Psoas muscle (tissue), 8 donors: ENCODE results near the gene PPP6R3. TPM values are rescaled to one million over a fixed set of nuclear protein-coding genes. Genes with fewer than 3 reads are reported as not detected.
A peak's percentile ranks its signal among the peaks of the same experiment; 100 is the strongest.

Experiments
- ATAC-seq, 4 donors: fragments of 200-7000 bp; cut with Tn5 transposase; one replicate each; pipeline ENCODE4 v1.9.1; 2020; ENCODE audit warnings: moderate library complexity in 3 of 4, mild to moderate bottlenecking in 2 of 4
- DNase-seq, 2 donors: peaks; one replicate each; pipeline ENCODE4 v3.0.0-alpha.2; 2020
- H3K27ac ChIP-seq: fragments of 200-600 bp; one replicate; pipeline ENCODE4 v1.8.0; 2022
- H3K27me3 ChIP-seq, 3 donors: fragments of 200-600 bp in 1 of 3; one replicate each; pipeline versions ENCODE4 v1.6.1 to v1.8.0; 2013 to 2022; ENCODE audit warnings: low read length in 2 of 3, mild to moderate bottlenecking in 2 of 3, moderate library complexity in 1 of 3; ENCODE audit not compliant: insufficient read depth in 3 of 3
- H3K36me3 ChIP-seq, 2 donors: fragments of 200-600 bp in 1 of 2; one replicate each; pipeline versions ENCODE4 v1.6.1 to v1.8.0; 2013 to 2022; ENCODE audit warnings: low read depth in 1 of 2, mild to moderate bottlenecking in 1 of 2, moderate library complexity in 1 of 2; ENCODE audit not compliant: insufficient read depth in 1 of 2
- H3K4me1 ChIP-seq: fragments of 200-600 bp; one replicate; pipeline ENCODE4 v1.8.0; 2022
- H3K4me3 ChIP-seq: fragments of 200-600 bp; one replicate; pipeline ENCODE4 v1.8.0; 2022; ENCODE audit warnings: mild to moderate bottlenecking
- H3K9me3 ChIP-seq: fragments of 200-600 bp; one replicate; pipeline ENCODE4 v1.8.0; 2022
- WGBS, 3 donors: extraction: QIAGEN DNeasy Blood & Tissue Kit; methylation state at CpG; one replicate each; pipeline versions ENCODE4 v1.1.6 to v1.1.7; 2013; 5-methylcytosine and 5-hydroxymethylcytosine counted together
- intact Hi-C, 2 donors: fragments of 100-400 bp; cut with DNase I; formaldehyde crosslinking; loops; one replicate each; pipeline versions ENCODE4 v1.11.0 to v1.14.2; 2022
- polyA plus RNA-seq, 3 donors: library from polyadenylated mRNA; stranded (reverse); fragments of 200-250 nt; gene quantifications; one replicate each; pipeline ENCODE4 v1.2.3, GENCODE V29; 2013
- total RNA-seq, 4 donors: library from RNA; stranded (reverse); fragmentation: NEBNext Ultra II Directional in 2 of 4; extraction: Animal tissue kit (Norgen Biotek cat#: 25700) in 2 of 4; gene quantifications; one replicate each; pipeline versions ENCODE4 v1.2.1 to v1.2.4, GENCODE V29; 2021 to 2023
- TF ChIP-seq, protein P1 (sequence below): fragments of 200-600 bp; IDR thresholded peaks from one replicate; pipeline ENCODE4 v1.8.0; 2022; ENCODE audit warnings: antibody characterized with exemption
- donor health status: healthy with polysubstance abuse.
- donor health status: DM: no; HTN: no; CAD: no; lungs with moderate emphysema.
- donor health status: Bipolar disorder and iron deficiency.
- donor health status: healthy.
- donor health status: DM: yes; HTN: yes; CAD: no.
- donor health status: DM: no; HTN: no; CAD: no.
- donor health status: DM: no; HTN: no; CAD: no.
- donor health status: DM: yes; HTN: yes; CAD: no.

The PPP6R3 gene
- total and polyA plus RNA-seq, 7 donors, result 19.7 to 102 (median 58.8) TPM

DNA sequence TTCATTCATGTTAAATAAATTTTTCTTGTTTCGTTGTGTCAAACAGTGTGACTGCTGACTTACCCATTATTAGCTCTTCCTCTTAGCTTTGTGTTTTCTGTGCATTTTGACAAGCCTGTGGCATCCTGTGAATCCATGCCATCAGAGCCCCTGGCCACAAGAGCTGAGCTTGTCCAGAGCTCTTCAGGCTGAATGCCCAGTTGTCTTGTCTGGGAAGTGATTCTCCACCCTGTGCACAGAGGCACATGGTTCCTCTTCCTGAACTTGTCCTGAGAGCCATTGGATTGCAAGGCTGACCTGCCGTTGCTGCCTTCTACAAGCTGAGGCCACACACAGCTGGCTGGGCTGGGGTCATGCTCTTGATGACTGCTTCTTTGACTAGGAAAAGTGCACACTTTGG, 64.1 kb downstream of the PPP6R3 start:
- TF ChIP-seq, protein P1, sequence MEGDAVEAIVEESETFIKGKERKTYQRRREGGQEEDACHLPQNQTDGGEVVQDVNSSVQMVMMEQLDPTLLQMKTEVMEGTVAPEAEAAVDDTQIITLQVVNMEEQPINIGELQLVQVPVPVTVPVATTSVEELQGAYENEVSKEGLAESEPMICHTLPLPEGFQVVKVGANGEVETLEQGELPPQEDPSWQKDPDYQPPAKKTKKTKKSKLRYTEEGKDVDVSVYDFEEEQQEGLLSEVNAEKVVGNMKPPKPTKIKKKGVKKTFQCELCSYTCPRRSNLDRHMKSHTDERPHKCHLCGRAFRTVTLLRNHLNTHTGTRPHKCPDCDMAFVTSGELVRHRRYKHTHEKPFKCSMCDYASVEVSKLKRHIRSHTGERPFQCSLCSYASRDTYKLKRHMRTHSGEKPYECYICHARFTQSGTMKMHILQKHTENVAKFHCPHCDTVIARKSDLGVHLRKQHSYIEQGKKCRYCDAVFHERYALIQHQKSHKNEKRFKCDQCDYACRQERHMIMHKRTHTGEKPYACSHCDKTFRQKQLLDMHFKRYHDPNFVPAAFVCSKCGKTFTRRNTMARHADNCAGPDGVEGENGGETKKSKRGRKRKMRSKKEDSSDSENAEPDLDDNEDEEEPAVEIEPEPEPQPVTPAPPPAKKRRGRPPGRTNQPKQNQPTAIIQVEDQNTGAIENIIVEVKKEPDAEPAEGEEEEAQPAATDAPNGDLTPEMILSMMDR, result no peak
- intact Hi-C loops, result loop anchor here (1.0 to 10.0 kb wide), 2 partner anchors 31 to 60 kb away; partner anchors contain the start of gene PPP6R3 (in 1 of the 2)
- H3K4me3 ChIP-seq, result no peak overlapping the region
- H3K9me3 ChIP-seq, result no peaks in the 10 kb centered on the region
- 48 to 61% (median 61%) methylated on average over 2 of the region's 2 CpGs for WGBS, 3 donors
- ATAC-seq (peak in 2 of 4 donors; percentile 39 to 46), DNase-seq (no peak)
- H3K27ac ChIP-seq, result peak overlapping the region; percentile 72
- peaks cover 6 to 84% of the 10 kb centered on the region in 2 donors for H3K36me3 ChIP-seq
- no peaks in the 10 kb centered on the region for H3K27me3 ChIP-seq
- H3K4me1 ChIP-seq, result peaks cover 65% of the 10 kb centered on the region

DNA sequence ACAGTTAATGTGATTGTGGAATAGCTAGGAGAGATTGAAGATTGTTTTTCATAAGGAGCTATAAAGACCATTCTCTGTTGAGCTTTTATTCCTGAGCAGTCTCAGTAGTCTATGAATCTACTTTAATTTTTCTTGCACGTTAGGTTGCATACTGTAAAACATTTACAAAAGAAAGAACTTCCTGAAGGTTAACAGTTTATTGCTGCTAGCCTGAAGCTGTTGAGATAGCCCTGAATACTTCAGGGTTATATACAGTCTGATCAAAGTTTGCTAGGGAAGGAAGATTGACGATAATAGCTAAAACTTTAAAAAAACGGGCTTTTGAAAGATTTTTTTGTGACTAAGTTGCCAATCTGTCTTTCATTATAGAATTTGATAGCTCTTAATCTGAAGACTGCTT, 64.8 kb downstream of the PPP6R3 start:
- H3K9me3 ChIP-seq, result no peaks in the 10 kb centered on the region
- ATAC-seq (no peak), DNase-seq (no peak)
- no peak overlapping the region for H3K4me3 ChIP-seq
- 69 to 82% (median 75%) methylated on average over 3 of the region's 3 CpGs for WGBS, 3 donors
- H3K36me3 ChIP-seq, result peaks cover 3 to 77% of the 10 kb centered on the region in 2 donors
- intact Hi-C loops, result loop anchor here (1.0 to 10.0 kb wide), 2 partner anchors 30 to 61 kb away; partner anchors contain the start of gene PPP6R3 (in 1 of the 2)
- peaks cover 72% of the 10 kb centered on the region for H3K4me1 ChIP-seq
- no peaks in the 10 kb centered on the region for H3K27me3 ChIP-seq
- TF ChIP-seq, protein P1, result no peak
- H3K27ac ChIP-seq, result peak overlapping the region; percentile 72

DNA sequence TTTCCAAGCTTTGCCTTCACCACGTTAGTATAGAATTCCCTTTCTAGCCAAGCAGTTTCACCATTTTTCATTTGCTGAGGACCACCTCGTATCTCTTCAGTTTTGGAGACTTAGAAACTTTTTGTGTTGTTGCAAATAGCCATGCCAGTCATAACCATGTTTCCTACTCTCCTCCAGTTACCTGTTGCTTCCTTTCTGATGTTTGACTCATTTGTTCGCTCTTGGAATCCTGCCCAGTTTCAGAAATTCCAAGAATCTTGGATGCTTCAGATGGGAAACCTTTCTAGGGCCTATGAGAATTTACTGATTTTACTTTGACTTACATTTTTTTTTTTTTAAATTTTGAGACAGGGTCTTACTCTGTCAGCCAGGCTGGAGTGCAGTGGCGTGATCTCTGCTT, 65.4 kb downstream of the PPP6R3 start:
- intact Hi-C loops, result loop anchor here (1.0 to 10.0 kb wide), 2 partner anchors 29 to 61 kb away; partner anchors contain the start of gene PPP6R3 (in 1 of the 2)
- 58 to 74% (median 62%) methylated on average over 4 of the region's 4 CpGs for WGBS, 3 donors
- TF ChIP-seq, protein P1, result no peak
- ATAC-seq, result no peak
- Histone ChIP-seq H3K27me3 (no peaks in the 10 kb centered on the region), H3K4me3 (no peak overlapping the region), H3K9me3 (no peaks in the 10 kb centered on the region), H3K27ac (peak overlapping the region; percentile 72), H3K36me3 (peaks cover 0 to 71% of the 10 kb centered on the region in 2 donors), H3K4me1 (peaks cover 77% of the 10 kb centered on the region)
- no peak for DNase-seq

DNA sequence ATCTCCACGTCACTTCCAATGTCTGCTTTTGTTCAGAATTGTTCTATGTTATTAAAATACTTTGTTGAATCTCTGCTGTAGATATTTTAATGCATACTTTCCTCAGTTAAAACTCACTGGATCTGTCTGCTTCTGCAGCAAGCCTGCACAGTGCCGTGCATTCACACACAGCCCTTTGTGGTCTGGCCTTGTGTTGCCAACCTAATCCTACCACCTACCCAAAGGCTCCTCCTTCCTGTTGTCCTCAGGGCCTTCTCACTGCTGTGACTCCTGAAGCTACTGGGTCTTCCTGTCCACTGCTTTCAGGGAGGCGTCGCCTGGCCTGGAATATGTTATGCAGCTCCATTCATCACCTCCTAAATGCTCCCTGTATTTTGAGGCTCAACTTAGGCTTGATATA, 67.0 kb downstream of the PPP6R3 start:
- Histone ChIP-seq H3K36me3 (peaks cover 0 to 55% of the 10 kb centered on the region in 2 donors), H3K4me1 (peaks cover 82% of the 10 kb centered on the region), H3K9me3 (no peaks in the 10 kb centered on the region), H3K27me3 (no peaks in the 10 kb centered on the region), H3K4me3 (no peak overlapping the region), H3K27ac (peak overlapping the region; percentile 84)
- ATAC-seq (no peak), DNase-seq (no peak)
- TF ChIP-seq, protein P1, result no peak
- WGBS, 3 donors, result 84 to 93% (median 85%) methylated on average over 4 of the region's 4 CpGs
- intact Hi-C loops, result loop anchor here in 1 of 2 donors (10.0 kb wide), 1 partner anchor 63 kb away; the partner anchor contains the start of gene PPP6R3

DNA sequence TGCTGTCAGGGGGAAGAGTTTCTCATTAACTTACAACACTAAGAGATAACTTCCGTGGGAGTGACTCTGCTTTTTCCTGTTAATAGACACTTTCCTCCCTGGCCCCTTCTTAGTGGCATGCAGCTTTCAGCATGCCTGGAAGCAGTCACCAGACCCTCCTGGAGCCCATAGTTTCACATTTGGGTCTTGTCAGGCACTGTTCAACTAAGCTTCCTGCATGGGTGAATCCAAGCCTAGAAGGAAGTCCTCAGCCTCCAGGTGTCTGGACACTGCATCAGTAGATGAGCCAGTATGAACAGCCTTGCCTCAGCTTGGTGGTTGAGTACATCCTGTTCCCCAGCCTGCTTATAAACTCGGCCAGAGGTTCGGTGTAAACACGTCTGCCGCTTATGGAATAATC, 68.1 kb downstream of the PPP6R3 start:
- peaks cover 90% of the 10 kb centered on the region for H3K4me1 ChIP-seq
- intact Hi-C loops, result loop anchor here in 1 of 2 donors (10.0 kb wide), 1 partner anchor 64 kb away; the partner anchor contains the start of gene PPP6R3
- H3K4me3 ChIP-seq, result no peak overlapping the region
- peaks cover 0 to 46% of the 10 kb centered on the region in 2 donors for H3K36me3 ChIP-seq
- ATAC-seq (peak; percentile 55 to 87 (median 78)), DNase-seq (no peak)
- H3K27me3 ChIP-seq, result no peaks in the 10 kb centered on the region
- H3K27ac ChIP-seq, result peak overlapping the region; percentile 84
- TF ChIP-seq, protein P1, result no peak
- WGBS, 3 donors, result 31 to 65% (median 45%) methylated on average over 5 of the region's 5 CpGs
- H3K9me3 ChIP-seq, result no peaks in the 10 kb centered on the region
